GM10266 (cell line): ENCODE data around the gene MUC5B.

ENCODE experiments used
- DNase-seq: peaks from one replicate; pipeline ENCODE4 v3.0.0; 2012; ENCODE audit errors: extremely low spot score
- CTCF ChIP-seq: IDR thresholded peaks from 2 replicates; pipeline ENCODE4 v1.5.1; 2012; ENCODE audit warnings: mild to moderate bottlenecking, low read depth; ENCODE audit not compliant: control insufficient read depth, insufficient read depth; ENCODE audit errors: missing control alignments

MUC5B gene

GRCh38 chr11:1223346-1224110 is 662 bp downstream of the MUC5B start:
- TF ChIP-seq CTCF: no peak
- DNase-seq: no peak

GRCh38 chr11:1224111-1224490 is 1.2 kb downstream of the MUC5B start:
- no peak for DNase-seq
- no peak for TF ChIP-seq CTCF

GRCh38 chr11:1224491-1225385 is 1.9 kb downstream of the MUC5B start:
- no peak for TF ChIP-seq CTCF
- DNase-seq: no peak

- DNase-seq: no peak
- TF ChIP-seq CTCF: no peak
Measured at GRCh38 chr11:1225386-1226225, 2.7 kb downstream of the MUC5B start.

GRCh38 chr11:1226226-1226985 is 3.5 kb downstream of the MUC5B start:
- peak; percentile 12 for TF ChIP-seq CTCF
- no peak for DNase-seq

- no peak for TF ChIP-seq CTCF
- no peak for DNase-seq
Measured at GRCh38 chr11:1226986-1227550, 4.2 kb downstream of the MUC5B start.
